AG10803 (cell line): Measurements from ENCODE around the gene SGPP2.

Experiments
- DNase-seq: peaks from one replicate; pipeline ENCODE4 v3.0.0; 2010; ENCODE audit warnings: low read depth
- H3K4me3 ChIP-seq: 2 replicates; pipeline ENCODE4 v1.5.1; 2011; ENCODE audit warnings: mild to moderate bottlenecking, low read length, control low read depth
- TF ChIP-seq, protein P1 (sequence below): conservative IDR thresholded peaks from 2 replicates; pipeline ENCODE4 v1.5.1; 2011; ENCODE audit warnings: mild to moderate bottlenecking, low read length, control low read depth, inconsistent platforms

Gene SGPP2

DNA sequence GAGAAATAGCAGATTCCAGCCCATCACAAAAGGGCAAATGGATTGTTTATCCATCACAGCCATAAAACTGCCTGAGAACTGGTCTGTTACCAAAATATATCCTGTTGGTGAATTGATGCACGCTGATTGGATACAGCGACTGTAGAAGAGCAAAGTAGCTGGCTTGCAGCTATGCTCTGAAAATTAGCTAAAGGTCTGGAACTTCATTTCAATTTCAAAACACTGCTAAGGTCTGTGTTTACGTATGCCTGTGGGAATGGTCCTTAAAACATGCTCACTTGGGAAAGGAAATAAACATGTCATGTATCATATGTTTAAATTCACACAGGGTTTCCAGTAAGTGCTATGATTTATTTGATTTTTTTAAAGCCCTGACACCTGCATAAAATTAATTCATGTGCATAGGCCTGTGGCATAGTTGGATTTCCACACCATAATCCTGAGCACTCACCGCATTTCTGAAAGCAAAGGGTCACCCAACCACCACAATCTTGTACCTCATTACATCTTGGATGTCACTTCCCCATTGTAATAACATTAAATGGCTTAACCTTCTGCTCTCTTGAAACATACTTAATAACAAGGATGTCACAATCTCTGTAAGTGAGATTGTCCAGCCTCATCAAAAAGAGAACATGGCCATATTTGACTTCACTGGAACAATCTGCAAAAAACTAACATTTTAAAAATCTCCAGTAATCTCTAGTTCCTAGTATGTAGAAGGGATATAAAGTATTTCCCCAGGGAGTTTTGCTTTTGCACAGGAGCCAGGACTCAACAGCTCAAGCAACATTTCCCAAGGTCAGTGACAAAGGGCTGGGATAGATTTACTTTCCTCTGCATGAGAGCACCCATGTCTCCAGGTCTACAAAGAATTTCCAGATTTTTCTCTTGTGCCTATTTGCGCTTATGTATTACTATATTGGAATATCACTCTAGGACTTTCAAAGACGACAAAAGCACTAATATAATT, 121.8 kb downstream of the SGPP2 start:
- TF ChIP-seq, protein P1, sequence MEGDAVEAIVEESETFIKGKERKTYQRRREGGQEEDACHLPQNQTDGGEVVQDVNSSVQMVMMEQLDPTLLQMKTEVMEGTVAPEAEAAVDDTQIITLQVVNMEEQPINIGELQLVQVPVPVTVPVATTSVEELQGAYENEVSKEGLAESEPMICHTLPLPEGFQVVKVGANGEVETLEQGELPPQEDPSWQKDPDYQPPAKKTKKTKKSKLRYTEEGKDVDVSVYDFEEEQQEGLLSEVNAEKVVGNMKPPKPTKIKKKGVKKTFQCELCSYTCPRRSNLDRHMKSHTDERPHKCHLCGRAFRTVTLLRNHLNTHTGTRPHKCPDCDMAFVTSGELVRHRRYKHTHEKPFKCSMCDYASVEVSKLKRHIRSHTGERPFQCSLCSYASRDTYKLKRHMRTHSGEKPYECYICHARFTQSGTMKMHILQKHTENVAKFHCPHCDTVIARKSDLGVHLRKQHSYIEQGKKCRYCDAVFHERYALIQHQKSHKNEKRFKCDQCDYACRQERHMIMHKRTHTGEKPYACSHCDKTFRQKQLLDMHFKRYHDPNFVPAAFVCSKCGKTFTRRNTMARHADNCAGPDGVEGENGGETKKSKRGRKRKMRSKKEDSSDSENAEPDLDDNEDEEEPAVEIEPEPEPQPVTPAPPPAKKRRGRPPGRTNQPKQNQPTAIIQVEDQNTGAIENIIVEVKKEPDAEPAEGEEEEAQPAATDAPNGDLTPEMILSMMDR, result no peak
- H3K4me3 ChIP-seq, result no peak overlapping the region
- DNase-seq, result no peak

GRCh38 chr2:222547083-222547482, 122.7 kb downstream of the SGPP2 start:
- H3K4me3 ChIP-seq, result no peak overlapping the region
- no peak for DNase-seq
- TF ChIP-seq, protein P1, result no peak

DNA sequence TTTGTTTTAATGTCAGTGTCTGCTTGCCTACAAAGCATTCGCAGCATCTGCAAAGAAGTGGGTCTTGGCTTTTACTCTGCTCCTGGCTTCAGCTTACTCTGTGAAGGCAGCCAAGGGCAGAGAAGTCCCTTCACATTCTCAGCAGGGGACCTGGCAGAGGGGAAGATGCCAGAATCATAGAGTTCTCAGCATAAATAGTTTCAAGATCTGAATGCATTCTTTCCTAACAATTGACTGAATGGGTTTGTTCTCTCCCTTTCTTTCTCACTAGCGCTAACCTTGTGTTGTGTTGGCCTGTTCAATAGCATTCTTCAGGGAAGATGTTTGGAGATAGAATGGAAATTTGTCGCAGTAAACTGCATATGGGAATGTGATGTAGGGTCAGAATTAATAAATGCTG, 124.6 kb downstream of the SGPP2 start:
- TF ChIP-seq, protein P1, result peak; percentile 23; the same call in 1 of the 2 replicates
- no peak overlapping the region for H3K4me3 ChIP-seq
- peak; percentile 18 for DNase-seq

GRCh38 chr2:222554517-222554916, 130.2 kb downstream of the SGPP2 start:
- no peak overlapping the region for H3K4me3 ChIP-seq
- TF ChIP-seq, protein P1, result no peak
- DNase-seq, result no peak

- TF ChIP-seq, protein P1, result no peak
- no peak overlapping the region for H3K4me3 ChIP-seq
- DNase-seq, result no peak
These were observed 136.8 kb downstream of the SGPP2 start for GRCh38 chr2:222561151-222561550.

DNA sequence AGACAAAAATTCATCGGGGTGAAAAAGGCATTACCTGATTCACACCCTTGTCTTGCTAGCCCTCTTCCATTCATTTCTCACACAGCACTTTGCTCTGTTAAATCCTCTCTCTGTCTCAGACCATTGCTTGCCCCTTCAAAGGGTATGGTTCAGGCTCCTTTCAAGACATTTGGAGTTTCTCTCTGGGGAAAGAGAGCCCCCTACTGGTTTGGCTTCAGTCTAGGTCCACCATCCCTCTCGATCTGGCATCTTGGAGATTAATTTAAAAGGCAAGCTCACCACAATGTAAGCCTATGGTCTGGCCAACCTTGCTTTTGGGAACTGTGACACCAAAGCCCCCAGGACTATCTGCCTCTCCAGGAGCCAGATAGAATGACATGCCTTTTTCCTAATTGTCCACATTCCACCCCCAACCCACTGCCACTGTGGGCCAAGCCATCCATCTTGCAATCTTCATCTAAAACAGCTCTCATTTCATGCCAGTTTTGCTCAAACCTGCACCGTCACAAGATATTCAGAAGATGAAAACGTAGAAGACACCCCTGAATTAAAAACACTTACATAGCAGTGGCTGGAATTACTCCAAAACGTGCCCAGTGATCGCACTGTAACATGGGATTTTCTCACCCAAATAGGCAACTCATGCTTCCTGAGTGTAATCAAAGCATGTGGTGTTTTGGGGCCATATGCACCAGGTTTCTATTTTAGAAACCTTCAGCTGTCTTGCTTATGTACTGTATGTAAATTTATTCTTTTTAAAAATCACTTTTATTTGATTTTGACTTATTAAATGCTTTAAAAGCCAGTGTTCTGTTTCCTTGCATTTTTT, 137.7 kb downstream of the SGPP2 start:
- no peak overlapping the region for H3K4me3 ChIP-seq
- TF ChIP-seq, protein P1, result peak; percentile 78
- peak; percentile 59 for DNase-seq
